Skeletal muscle satellite cell (primary cell): ENCODE results near the gene BCL11B.

Experiments used
- H3K27me3 ChIP-seq: 2 replicates; pipeline ENCODE4 v1.7.0; 2013; ENCODE audit warnings: low read length; ENCODE audit not compliant: control insufficient read depth, insufficient read depth
- H3K36me3 ChIP-seq: 2 replicates; pipeline ENCODE4 v1.7.0; 2013; ENCODE audit warnings: mild to moderate bottlenecking, control low read depth, low read length; ENCODE audit not compliant: insufficient read depth
- H3K4me1 ChIP-seq: 2 replicates; pipeline ENCODE4 v1.7.0; 2013; ENCODE audit warnings: low read length; ENCODE audit not compliant: control insufficient read depth, insufficient read depth
- H3K4me2 ChIP-seq: 2 replicates; pipeline ENCODE4 v1.7.0; 2013; ENCODE audit warnings: mild to moderate bottlenecking, low read length
- H3K4me3 ChIP-seq: 2 replicates; pipeline ENCODE4 v1.7.0; 2013; ENCODE audit warnings: low read length
- H3K9ac ChIP-seq: 2 replicates; pipeline ENCODE4 v1.7.0; 2013; ENCODE audit warnings: mild to moderate bottlenecking, low read depth, low read length, moderate library complexity
- H3K9me3 ChIP-seq: replicated peaks from 2 replicates; pipeline ENCODE4 v1.7.0; 2013; ENCODE audit warnings: mild to moderate bottlenecking, control low read depth, low read length

BCL11B gene

DNA sequence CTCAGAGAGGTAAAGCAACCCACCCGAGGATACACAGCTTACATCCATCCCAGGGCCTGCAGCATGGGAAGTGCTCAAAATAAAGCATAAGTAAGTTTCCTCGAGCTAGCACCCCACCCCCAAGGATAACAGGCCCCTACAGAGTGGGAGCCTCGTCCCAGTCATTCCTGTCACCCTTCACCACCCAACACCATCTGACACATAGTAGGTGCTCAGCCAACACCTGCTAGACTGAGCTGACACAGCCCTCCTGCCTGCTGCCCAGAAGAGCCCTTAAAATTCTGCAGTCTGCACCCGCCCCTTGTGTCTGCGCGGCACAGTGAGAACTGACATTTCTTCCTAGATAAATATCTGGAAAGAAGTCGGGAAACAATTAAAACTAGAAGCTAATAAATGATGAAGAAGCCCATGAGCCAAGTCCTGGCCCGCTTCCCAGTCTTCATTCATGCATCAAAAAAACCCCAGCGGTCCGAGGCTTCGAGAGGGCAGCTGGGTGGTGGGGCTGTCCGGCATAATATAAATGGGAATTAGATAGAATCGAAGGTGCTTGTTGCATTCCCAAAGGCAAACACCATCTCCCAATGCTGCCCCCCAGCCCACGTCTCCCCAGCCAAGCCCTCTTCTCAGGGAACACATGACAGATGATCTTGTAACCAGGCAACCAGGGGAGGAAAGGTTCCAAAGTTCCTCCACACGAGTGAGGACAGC is 76.2 kb downstream of the BCL11B start:
- Histone ChIP-seq H3K36me3 (no peaks in the 10 kb centered on the region), H3K9ac (no peak overlapping the region), H3K4me3 (no peak overlapping the region), H3K27me3 (no peaks in the 10 kb centered on the region), H3K4me1 (no peaks in the 10 kb centered on the region), H3K4me2 (no peak overlapping the region), H3K9me3 (no peaks in the 10 kb centered on the region)

DNA sequence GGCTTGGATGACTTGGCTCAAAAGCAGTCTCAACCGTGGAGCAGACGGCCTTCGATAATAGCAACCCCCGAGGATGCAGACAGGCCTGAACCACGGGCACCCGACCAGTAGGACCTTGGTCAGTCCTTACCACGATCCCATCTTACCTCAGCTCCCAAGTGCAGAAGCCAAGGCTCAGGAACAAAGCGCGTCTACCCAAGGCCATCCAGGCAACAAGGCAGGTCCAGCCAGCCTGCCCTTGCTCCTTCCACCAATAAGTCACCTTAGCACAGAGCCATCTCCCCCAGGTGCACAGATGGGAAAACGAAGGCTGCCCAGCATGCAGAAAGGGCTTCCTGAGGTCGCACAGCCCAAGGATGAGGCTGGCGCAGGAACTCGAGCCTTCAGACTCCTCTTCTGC is 77.3 kb downstream of the BCL11B start:
- H3K4me2 ChIP-seq: no peak overlapping the region
- H3K4me3 ChIP-seq: no peak overlapping the region
- H3K9me3 ChIP-seq: no peaks in the 10 kb centered on the region
- H3K9ac ChIP-seq: no peak overlapping the region
- H3K27me3 ChIP-seq: no peaks in the 10 kb centered on the region
- H3K4me1 ChIP-seq: no peaks in the 10 kb centered on the region
- no peaks in the 10 kb centered on the region for H3K36me3 ChIP-seq

DNA sequence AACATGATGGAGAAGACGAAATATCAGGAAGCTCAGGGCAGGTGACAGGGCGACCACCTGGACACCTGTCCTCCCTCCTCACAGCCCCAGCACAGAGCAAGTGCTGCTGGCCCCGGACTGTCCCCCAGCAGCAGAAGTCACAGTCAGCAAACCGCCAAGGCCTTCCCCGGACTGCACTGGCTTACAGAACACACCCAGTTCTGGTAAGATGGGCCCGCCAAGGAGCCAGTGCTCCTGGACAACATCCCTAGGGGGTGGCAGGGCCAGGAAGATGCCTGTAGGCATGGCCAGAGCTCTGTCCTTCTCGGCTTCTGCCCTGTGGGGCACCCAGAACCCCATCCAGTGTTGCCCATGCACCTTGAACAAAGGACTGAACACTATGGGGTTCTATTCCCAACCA is 77.9 kb downstream of the BCL11B start:
- no peaks in the 10 kb centered on the region for H3K4me1 ChIP-seq
- no peaks in the 10 kb centered on the region for H3K36me3 ChIP-seq
- H3K9me3 ChIP-seq: no peaks in the 10 kb centered on the region
- H3K4me2 ChIP-seq: no peak overlapping the region
- no peaks in the 10 kb centered on the region for H3K27me3 ChIP-seq
- no peak overlapping the region for H3K4me3 ChIP-seq
- no peak overlapping the region for H3K9ac ChIP-seq

GRCh38 chr14:99192830-99193229 is 79.2 kb downstream of the BCL11B start:
- Histone ChIP-seq H3K9ac (no peak overlapping the region), H3K27me3 (no peaks in the 10 kb centered on the region), H3K4me1 (no peaks in the 10 kb centered on the region)

GRCh38 chr14:99192028-99192621 is 79.9 kb downstream of the BCL11B start:
- H3K9me3 ChIP-seq: no peaks in the 10 kb centered on the region
- H3K4me1 ChIP-seq: no peaks in the 10 kb centered on the region
- no peak overlapping the region for H3K9ac ChIP-seq
- peak overlapping the region; percentile 7 for H3K4me3 ChIP-seq
- no peaks in the 10 kb centered on the region for H3K36me3 ChIP-seq
- no peaks in the 10 kb centered on the region for H3K27me3 ChIP-seq
- peak overlapping the region; percentile 39 for H3K4me2 ChIP-seq

More at GRCh38 chr14:99192830-99193229, 79.2 kb downstream of the BCL11B start:
- H3K4me2 ChIP-seq: no peak overlapping the region
- no peak overlapping the region for H3K4me3 ChIP-seq
- H3K36me3 ChIP-seq: no peaks in the 10 kb centered on the region
- H3K9me3 ChIP-seq: no peaks in the 10 kb centered on the region

DNA sequence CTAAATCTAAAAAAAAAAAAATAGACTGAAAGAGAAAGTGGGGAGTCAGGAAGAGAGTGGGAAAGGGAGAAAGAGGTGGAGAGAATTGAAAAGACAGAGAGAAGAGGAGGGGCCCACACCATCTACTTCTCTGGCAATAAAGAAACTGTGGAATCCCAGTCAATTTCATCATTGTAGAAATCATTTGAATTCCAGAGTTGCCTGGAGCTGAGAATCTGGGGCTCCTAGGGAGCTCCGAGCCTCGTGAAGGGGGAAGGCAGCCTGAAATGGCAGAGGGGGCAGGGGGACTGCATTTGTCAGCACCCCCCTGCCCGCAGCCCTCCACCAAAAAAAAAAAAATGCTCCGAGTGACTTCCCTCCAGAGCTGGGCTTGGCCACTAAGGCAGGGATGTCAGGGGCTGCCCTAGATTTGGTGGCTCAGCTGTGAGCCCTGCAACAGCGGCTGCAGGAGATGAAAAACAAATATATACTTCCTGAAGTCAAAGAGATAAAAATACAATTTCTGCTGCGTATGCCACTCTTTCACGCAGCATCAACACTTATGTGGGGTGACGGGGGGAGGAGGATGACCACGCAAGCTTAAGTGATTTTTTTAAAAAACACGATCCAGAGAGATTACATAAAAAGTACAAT is 80.5 kb downstream of the BCL11B start:
- Histone ChIP-seq H3K4me3 (peak overlapping the region; percentile 7), H3K9me3 (no peaks in the 10 kb centered on the region), H3K9ac (no peak overlapping the region), H3K36me3 (no peaks in the 10 kb centered on the region), H3K27me3 (no peaks in the 10 kb centered on the region), H3K4me1 (no peaks in the 10 kb centered on the region), H3K4me2 (peak overlapping the region; percentile 39)

DNA sequence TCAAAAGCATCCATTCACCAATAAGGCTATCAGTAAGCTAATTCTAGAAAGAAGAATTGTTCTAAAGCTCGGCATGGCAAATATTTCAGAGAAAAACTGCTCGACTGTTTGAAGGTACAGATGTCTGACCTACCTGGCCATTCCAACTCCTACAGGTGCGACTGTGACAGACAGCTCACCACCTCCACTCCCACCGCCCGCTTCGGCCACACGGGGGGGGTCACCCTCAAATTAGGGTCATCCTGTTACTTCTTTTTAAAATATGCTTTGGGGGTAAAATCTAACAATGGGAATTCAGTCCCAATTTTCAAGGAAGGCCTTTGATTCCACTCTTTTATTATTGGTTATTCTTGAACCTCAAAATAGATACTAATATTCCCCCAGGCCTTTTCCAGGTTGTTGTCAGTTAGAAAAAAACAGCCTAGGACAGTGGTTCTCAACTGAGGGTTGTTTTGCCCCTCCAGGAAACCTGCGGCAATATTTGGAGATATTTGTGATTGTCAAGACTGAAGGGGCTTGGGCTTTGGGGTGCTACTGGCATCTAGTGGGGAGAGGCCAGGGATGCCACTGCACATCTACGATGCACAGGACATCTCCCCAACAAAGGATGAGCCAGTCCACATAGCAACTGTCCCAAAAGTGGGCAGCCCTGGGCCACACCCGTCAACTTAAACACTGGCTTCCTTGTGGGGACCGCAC is 81.2 kb downstream of the BCL11B start:
- H3K9ac ChIP-seq: no peak overlapping the region
- H3K27me3 ChIP-seq: no peaks in the 10 kb centered on the region
- H3K4me3 ChIP-seq: no peak overlapping the region
- no peaks in the 10 kb centered on the region for H3K9me3 ChIP-seq
- no peaks in the 10 kb centered on the region for H3K4me1 ChIP-seq
- H3K36me3 ChIP-seq: no peaks in the 10 kb centered on the region
- no peak overlapping the region for H3K4me2 ChIP-seq

GRCh38 chr14:99189201-99189801 is 82.7 kb downstream of the BCL11B start:
- Histone ChIP-seq H3K9me3 (peaks cover under 1% of the 10 kb centered on the region), H3K36me3 (no peaks in the 10 kb centered on the region), H3K4me3 (no peak overlapping the region), H3K27me3 (no peaks in the 10 kb centered on the region), H3K4me1 (no peaks in the 10 kb centered on the region), H3K9ac (no peak overlapping the region), H3K4me2 (no peak overlapping the region)

DNA sequence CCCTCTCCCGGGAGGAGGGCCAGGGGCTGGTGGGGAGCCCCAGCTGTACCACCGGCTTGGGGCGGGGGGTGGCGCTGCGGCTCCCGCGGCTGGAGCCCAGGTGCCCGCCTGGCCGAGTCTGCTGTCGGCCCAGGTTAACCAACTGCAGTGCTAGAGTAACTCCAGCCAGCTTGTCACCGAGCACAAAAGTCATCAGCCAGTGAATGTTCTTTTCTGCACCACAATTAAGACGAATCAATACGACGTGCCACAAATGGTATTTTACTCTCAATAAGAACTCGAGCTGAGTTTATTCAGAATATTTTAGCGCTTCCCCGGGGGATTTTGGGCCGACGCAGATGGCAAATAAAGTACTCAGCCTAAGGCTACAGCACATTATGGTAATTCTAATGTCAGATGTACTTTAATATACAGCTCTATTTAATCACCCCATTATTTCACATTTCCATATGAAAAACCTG is 83.2 kb downstream of the BCL11B start:
- no peaks in the 10 kb centered on the region for H3K4me1 ChIP-seq
- no peak overlapping the region for H3K4me2 ChIP-seq
- no peak overlapping the region for H3K9ac ChIP-seq
- no peaks in the 10 kb centered on the region for H3K27me3 ChIP-seq
- H3K9me3 ChIP-seq: peaks cover 5% of the 10 kb centered on the region
- H3K4me3 ChIP-seq: no peak overlapping the region
- no peaks in the 10 kb centered on the region for H3K36me3 ChIP-seq

DNA sequence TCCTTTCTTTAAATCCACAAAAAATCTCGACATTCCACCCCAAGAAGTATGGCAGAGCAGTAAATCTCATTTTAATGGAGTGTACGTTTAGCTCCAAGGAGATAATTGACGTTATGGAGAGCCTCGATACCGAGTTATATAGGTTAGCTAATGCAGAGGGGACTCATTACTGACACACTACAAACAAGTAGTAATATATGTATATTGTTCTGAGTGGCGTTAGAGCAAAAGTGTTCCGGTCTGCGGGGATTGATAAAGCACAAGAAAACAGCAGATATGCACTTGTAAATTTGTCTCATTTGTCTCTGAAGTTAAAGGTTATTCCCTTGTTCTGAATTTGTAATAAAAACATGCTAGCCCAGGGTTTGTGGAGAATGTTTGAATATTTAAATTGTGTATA is 84.1 kb downstream of the BCL11B start:
- no peaks in the 10 kb centered on the region for H3K4me1 ChIP-seq
- H3K27me3 ChIP-seq: no peaks in the 10 kb centered on the region
- H3K36me3 ChIP-seq: no peaks in the 10 kb centered on the region
- no peak overlapping the region for H3K4me2 ChIP-seq
- H3K9ac ChIP-seq: no peak overlapping the region
- no peak overlapping the region for H3K4me3 ChIP-seq
- peaks cover 5% of the 10 kb centered on the region for H3K9me3 ChIP-seq
